Sigmoid colon (tissue), 4 donors: ENCODE data around the gene RERGL.

ENCODE experiments used
- POLR2A ChIP-seq, 2 donors: fragments of 450-650 bp; IDR thresholded peaks; one replicate each; pipeline ENCODE4 v1.6.1; 2016; ENCODE audit warnings: antibody characterized with exemption in 2 of 2, mild to moderate bottlenecking in 2 of 2, moderate library complexity in 2 of 2
- POLR2AphosphoS5 ChIP-seq, 4 donors: sonication (generic); formaldehyde crosslinking; IDR thresholded peaks; one replicate each; pipeline ENCODE4 v1.6.1; 2017; ENCODE audit warnings: antibody characterized with exemption in 4 of 4

DNA sequence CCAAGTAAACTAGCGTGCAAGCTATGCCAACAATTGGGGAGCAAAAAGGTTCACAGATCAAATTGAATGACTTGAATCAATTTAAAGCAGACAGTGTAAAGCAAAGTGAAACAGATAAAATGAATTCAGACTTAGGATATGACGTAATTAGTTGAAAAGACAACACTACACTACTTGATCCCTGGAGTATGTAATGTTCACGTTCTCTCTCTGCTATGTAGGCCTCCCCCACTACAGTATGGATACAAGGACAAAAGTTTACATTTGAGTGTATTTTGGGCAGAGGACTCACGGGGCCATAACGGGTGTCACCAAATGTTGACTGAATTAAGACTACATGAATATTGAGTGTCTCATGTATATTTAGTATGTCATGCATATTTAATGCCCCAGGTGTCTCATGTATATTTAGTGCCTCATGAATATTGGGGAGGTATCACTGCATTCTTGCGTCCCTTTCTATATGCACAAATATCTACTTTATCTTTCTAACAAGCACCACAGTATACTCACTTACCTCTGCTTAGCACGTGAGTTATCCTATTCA is 44.5 kb downstream of the RERGL start:
- TF ChIP-seq POLR2AphosphoS5 (IDR thresholded peaks at IDR 0.05) (no peak), POLR2A (IDR thresholded peaks at IDR 0.05) (no peak)
